Neural progenitor cell (in vitro differentiated cells): ENCODE measurements around the gene SLC6A11. TPM values are rescaled to one million over a fixed set of nuclear protein-coding genes. Genes with fewer than 3 reads are reported as not detected.

Experiments
- DNase-seq: peaks from one replicate; pipeline ENCODE4 v3.0.0-alpha.2; 2016; ENCODE audit warnings: low spot score
- H2AFZ ChIP-seq: fragments of 200-600 bp; sonication (generic); replicated peaks from 2 replicates; pipeline ENCODE4 v1.6.1; 2016; ENCODE audit warnings: antibody characterized with exemption
- H3F3A ChIP-seq: fragments of 200-600 bp; sonication (generic); 2 replicates; pipeline ENCODE4 v1.6.1; 2016; ENCODE audit warnings: antibody characterized with exemption, low read depth
- H3K27ac ChIP-seq: fragments of 200-600 bp; sonication (generic); 2 replicates; pipeline ENCODE4 v1.5.1; 2016; ENCODE audit warnings: mild to moderate bottlenecking
- H3K27me3 ChIP-seq: fragments of 200-600 bp; sonication (generic); 2 replicates; pipeline ENCODE4 v1.6.1; 2016; ENCODE audit warnings: mild to moderate bottlenecking, moderate library complexity
- H3K36me3 ChIP-seq: fragments of 200-600 bp; sonication (generic); 2 replicates; pipeline ENCODE4 v1.5.1; 2016
- H3K4me1 ChIP-seq: fragments of 200-600 bp; sonication (generic); 2 replicates; pipeline ENCODE4 v1.6.1; 2016; ENCODE audit warnings: mixed run types
- H3K4me2 ChIP-seq: fragments of 200-600 bp; sonication (generic); 2 replicates; pipeline ENCODE4 v1.6.1; 2016
- H3K4me3 ChIP-seq: fragments of 200-600 bp; sonication (generic); 2 replicates; pipeline ENCODE4 v1.5.1; 2016
- H3K79me2 ChIP-seq: fragments of 200-600 bp; sonication (generic); 2 replicates; pipeline ENCODE4 v1.6.1; 2016; ENCODE audit warnings: low read depth
- H3K9ac ChIP-seq: fragments of 200-600 bp; sonication (generic); 2 replicates; pipeline ENCODE4 v1.6.1; 2016
- H3K9me3 ChIP-seq: fragments of 200-600 bp; sonication (generic); 2 replicates; pipeline ENCODE4 v1.5.1; 2016; ENCODE audit warnings: low read depth
- H4K20me1 ChIP-seq: fragments of 200-600 bp; sonication (generic); 2 replicates; pipeline ENCODE4 v1.6.1; 2016; ENCODE audit warnings: low read depth
- H3K27ac Mint-ChIP-seq: 3 replicates; pipeline ENCODE4 v1.8.0; 2021; ENCODE audit warnings: mixed read lengths
- H3K27me3 Mint-ChIP-seq: 2 replicates; pipeline ENCODE4 v1.8.0; 2022; ENCODE audit warnings: low read depth, mild to moderate bottlenecking, inconsistent platforms, moderate library complexity, mixed read lengths; ENCODE audit not compliant: insufficient read depth
- H3K36me3 Mint-ChIP-seq: 3 replicates; pipeline ENCODE4 v1.8.0; 2021; ENCODE audit warnings: mixed read lengths
- H3K4me1 Mint-ChIP-seq: 3 replicates; pipeline ENCODE4 v1.8.0; 2021; ENCODE audit warnings: mixed read lengths
- H3K4me3 Mint-ChIP-seq: 3 replicates; pipeline ENCODE4 v1.8.0; 2021; ENCODE audit warnings: mild to moderate bottlenecking, moderate library complexity, mixed read lengths
- H3K9me3 Mint-ChIP-seq: 3 replicates; pipeline ENCODE4 v1.8.0; 2020; ENCODE audit warnings: mixed read lengths
- CTCF ChIP-seq: fragments of 200-600 bp; sonication (generic); IDR thresholded peaks from 2 replicates; pipeline ENCODE4 v1.5.1; 2017; ENCODE audit warnings: antibody characterized with exemption, mild to moderate bottlenecking
- EZH2 ChIP-seq: fragments of 200-600 bp; sonication (generic); IDR thresholded peaks from 2 replicates; pipeline ENCODE4 v1.6.1; 2017; ENCODE audit warnings: antibody characterized with exemption, mild to moderate bottlenecking, moderate library complexity
- EZH2phosphoT487 ChIP-seq: fragments of 200-600 bp; sonication (generic); IDR thresholded peaks from 2 replicates; pipeline ENCODE4 v1.6.1; 2017; ENCODE audit warnings: antibody characterized with exemption
- total RNA-seq: library from RNA; depleted of rRNA; stranded (reverse); fragments of >200 nt; gene quantifications from 2 replicates; pipeline ENCODE4 v1.2.3, GENCODE V29; 2015; ENCODE audit warnings: low replicate concordance

The SLC6A11 gene
- total RNA-seq, 1 donor from 2014 or later, result 0.86 TPM

DNA sequence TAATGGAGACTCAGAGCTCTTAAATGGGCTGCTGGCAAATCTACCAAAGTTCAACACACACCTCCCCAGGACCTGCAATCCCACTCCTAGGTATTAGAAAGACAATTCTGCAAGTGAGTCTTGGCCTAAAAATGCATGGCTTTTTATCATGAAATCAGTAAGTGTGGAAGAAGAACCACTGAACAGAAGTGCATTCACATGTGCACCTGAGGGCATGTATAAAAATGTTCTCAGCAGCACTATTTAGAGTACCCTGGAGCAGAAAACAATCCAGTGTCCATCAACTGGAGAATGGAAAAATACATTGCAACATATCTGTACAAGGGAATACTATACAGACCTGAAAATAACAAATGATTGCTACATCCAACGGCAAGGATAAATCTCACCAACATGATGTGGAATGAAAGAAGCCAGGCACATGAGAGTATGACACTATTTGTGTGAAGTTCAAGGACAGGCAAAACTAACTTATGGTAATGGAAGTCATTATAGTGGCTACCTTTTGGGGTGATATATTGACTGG is 168.4 kb downstream of the SLC6A11 start:
- Mint-ChIP-seq H3K9me3 (no peaks in the 10 kb centered on the region), H3K4me1 (peaks cover 35% of the 10 kb centered on the region), H3K27ac (no peak overlapping the region), H3K36me3 (no peaks in the 10 kb centered on the region), H3K27me3 (peaks cover 15% of the 10 kb centered on the region), H3K4me3 (no peak overlapping the region)
- Histone ChIP-seq H3K4me1 (no peaks in the 10 kb centered on the region), H4K20me1 (no peaks in the 10 kb centered on the region), H3K9me3 (no peaks in the 10 kb centered on the region), H3K4me2 (no peak overlapping the region), H3F3A (no peaks in the 10 kb centered on the region), H3K4me3 (no peak overlapping the region), H3K79me2 (no peaks in the 10 kb centered on the region), H3K9ac (no peak overlapping the region), H3K27ac (no peak overlapping the region), H2AFZ (no peak overlapping the region), H3K27me3 (peaks cover 6% of the 10 kb centered on the region), H3K36me3 (no peaks in the 10 kb centered on the region)
- TF ChIP-seq EZH2 (no peak), CTCF (no peak), EZH2phosphoT487 (no peak)
- DNase-seq, result no peak

GRCh38 chr3:10985181-10985580 is 169.2 kb downstream of the SLC6A11 start:
- Mint-ChIP-seq H3K9me3 (no peaks in the 10 kb centered on the region), H3K4me3 (no peak overlapping the region), H3K36me3 (no peaks in the 10 kb centered on the region), H3K27me3 (peaks cover 18% of the 10 kb centered on the region), H3K27ac (no peak overlapping the region), H3K4me1 (peaks cover 40% of the 10 kb centered on the region)
- H3K4me2 ChIP-seq, result no peak overlapping the region
- no peaks in the 10 kb centered on the region for H3K4me1 ChIP-seq
- H3K27ac ChIP-seq, result no peak overlapping the region
- no peaks in the 10 kb centered on the region for H3K9me3 ChIP-seq
- no peak overlapping the region for H3K9ac ChIP-seq
- no peak overlapping the region for H2AFZ ChIP-seq
- no peak for DNase-seq
- H3K27me3 ChIP-seq, result peaks cover 11% of the 10 kb centered on the region
- no peaks in the 10 kb centered on the region for H4K20me1 ChIP-seq
- no peak for TF ChIP-seq EZH2
- TF ChIP-seq CTCF, result no peak
- TF ChIP-seq EZH2phosphoT487, result no peak
- no peak overlapping the region for H3K4me3 ChIP-seq
- no peaks in the 10 kb centered on the region for H3K79me2 ChIP-seq
- no peaks in the 10 kb centered on the region for H3K36me3 ChIP-seq
- H3F3A ChIP-seq, result peaks cover 7% of the 10 kb centered on the region

DNA sequence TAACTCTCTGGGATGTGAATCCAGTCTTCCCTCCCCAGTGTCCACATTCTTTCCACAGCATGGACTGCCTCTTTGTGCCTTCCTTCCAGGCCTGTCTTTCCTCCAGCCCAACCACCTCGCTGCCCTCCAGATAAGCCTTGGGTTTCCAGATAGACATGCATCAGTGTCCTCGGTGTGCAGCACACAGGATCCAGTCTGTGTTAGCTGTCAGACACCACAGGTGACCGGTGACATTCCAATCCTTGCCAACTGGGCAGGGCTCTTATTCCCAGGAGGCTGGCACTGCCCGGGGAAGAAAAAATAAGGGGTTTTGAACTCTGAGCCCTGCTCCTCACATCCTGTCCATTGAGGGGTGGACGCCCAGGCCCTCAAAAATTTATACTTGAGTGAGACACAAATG is 170.6 kb downstream of the SLC6A11 start:
- H3F3A ChIP-seq, result peaks cover 7% of the 10 kb centered on the region
- H3K27me3 ChIP-seq, result peaks cover 19% of the 10 kb centered on the region
- no peaks in the 10 kb centered on the region for H3K36me3 Mint-ChIP-seq
- no peak for DNase-seq
- H3K4me1 ChIP-seq, result no peaks in the 10 kb centered on the region
- no peak overlapping the region for H3K9ac ChIP-seq
- H2AFZ ChIP-seq, result no peak overlapping the region
- no peak overlapping the region for H3K4me3 ChIP-seq
- no peak overlapping the region for H3K4me2 ChIP-seq
- H3K4me1 Mint-ChIP-seq, result peaks cover 44% of the 10 kb centered on the region
- no peak overlapping the region for H3K4me3 Mint-ChIP-seq
- no peak for TF ChIP-seq EZH2
- TF ChIP-seq EZH2phosphoT487, result no peak
- no peak for TF ChIP-seq CTCF
- no peak overlapping the region for H3K27ac ChIP-seq
- H4K20me1 ChIP-seq, result no peaks in the 10 kb centered on the region
- H3K79me2 ChIP-seq, result no peaks in the 10 kb centered on the region
- no peaks in the 10 kb centered on the region for H3K9me3 Mint-ChIP-seq
- H3K36me3 ChIP-seq, result no peaks in the 10 kb centered on the region
- H3K9me3 ChIP-seq, result no peaks in the 10 kb centered on the region
- peaks cover 30% of the 10 kb centered on the region for H3K27me3 Mint-ChIP-seq
- no peak overlapping the region for H3K27ac Mint-ChIP-seq
